A549 (cell line): ENCODE data around the gene UBE2O.

Experiments
- CTCF ChIP-seq: fragments of >200 bp; sonication (Bioruptor Twin); formaldehyde crosslinking; IDR thresholded peaks from 3 replicates; pipeline ENCODE4 v1.5.1; 2016
- ELK1 ChIP-seq: fragments of 150-350 bp; IDR thresholded peaks from 2 replicates; pipeline ENCODE4 v1.6.1; 2014; ENCODE audit warnings: low read depth, mild to moderate bottlenecking, low read length
- HDAC2 ChIP-seq: fragments of 200-600 bp; sonication (generic); IDR thresholded peaks from 2 replicates; pipeline ENCODE4 v1.6.1; 2016
- JUN ChIP-seq, 2 experiments: fragments of >200 bp; sonication (Bioruptor Twin); formaldehyde crosslinking; IDR thresholded peaks; 2 replicates in 1 of 2; 3 replicates in 1 of 2; pipeline ENCODE4 v1.6.1; 2016 to 2017
- MAFK ChIP-seq: fragments of 450-650 bp; IDR thresholded peaks from 2 replicates; pipeline ENCODE4 v1.6.1; 2014; ENCODE audit not compliant: partially characterized antibody
- MYC ChIP-seq: IDR thresholded peaks from 2 replicates; pipeline ENCODE4 v1.6.1; 2012; ENCODE audit warnings: mild to moderate bottlenecking, inconsistent platforms, low read length, improper control_type of control experiment, borderline replicate concordance
- NR3C1 ChIP-seq: fragments of >200 bp; sonication (Bioruptor Twin); formaldehyde crosslinking; IDR thresholded peaks from 3 replicates; pipeline ENCODE4 v1.6.1; 2017
- POLR2A ChIP-seq: IDR thresholded peaks from 2 replicates; pipeline ENCODE4 v1.6.1; 2012; ENCODE audit warnings: mild to moderate bottlenecking, low read length
- USF2 ChIP-seq: fragments of 450-650 bp; IDR thresholded peaks from 2 replicates; pipeline ENCODE4 v1.6.1; 2014; ENCODE audit warnings: antibody characterized with exemption
- ZFP36 ChIP-seq: fragments of 450-650 bp; IDR thresholded peaks from 2 replicates; pipeline ENCODE4 v1.6.1; 2014; ENCODE audit warnings: borderline replicate concordance; ENCODE audit not compliant: partially characterized antibody

DNA sequence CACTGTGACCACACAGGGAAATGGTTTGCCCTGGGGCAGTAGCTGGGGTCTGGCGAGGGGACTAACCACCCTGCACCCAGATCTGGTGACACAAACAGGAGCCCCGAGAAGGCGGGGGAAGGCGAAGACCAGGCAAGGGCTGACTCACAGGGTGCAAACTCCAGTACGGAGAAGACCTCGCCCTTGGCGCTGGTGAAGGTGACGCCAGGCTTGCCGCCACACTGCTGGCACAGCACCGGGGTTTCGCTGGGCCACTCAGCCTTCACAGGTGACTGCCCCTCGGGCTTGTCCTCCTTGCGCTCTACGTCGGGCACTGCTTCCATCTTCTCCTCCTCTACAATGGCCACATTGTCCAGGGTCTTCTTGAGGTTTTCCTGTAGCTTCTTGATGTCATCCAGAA is 57.0 kb downstream of the UBE2O start:
- TF ChIP-seq USF2 (no peak), MAFK (no peak), HDAC2 (no peak), JUN (IDR thresholded peaks at IDR 0.05) (no peak), CTCF (no peak), NR3C1 (no peak), MYC (no peak), ELK1 (no peak), POLR2A (no peak), ZFP36 (no peak)
